ENCODE measurements around the gene TRIM13. TPM values are rescaled to one million over a fixed set of nuclear protein-coding genes. Genes with fewer than 3 reads are reported as not detected.

TRIM13 gene
- polyA plus RNA-seq, 1 donor from 2014 or later: 52.8 TPM

GRCh38 chr13:50038266-50038665 lies 41.4 kb downstream of the TRIM13 start:
- no peaks in the 10 kb centered on the region for H3K79me2 ChIP-seq (replicated peaks; ENCODE audit: insufficient read depth, low read length)
- H3K4me2 ChIP-seq (ENCODE audit: low read length): no peak overlapping the region
- H3F3A ChIP-seq (ENCODE audit: insufficient read depth, low read length, poor library complexity, severe bottlenecking): no peaks in the 10 kb centered on the region
- no peaks in the 10 kb centered on the region for H3K36me3 ChIP-seq (ENCODE audit: insufficient read depth, low read length)
- H3K27me3 ChIP-seq (ENCODE audit: insufficient read depth, low read depth, low read length): no peaks in the 10 kb centered on the region
- no peak overlapping the region for H3K27ac ChIP-seq (ENCODE audit: low read length)
- H3K4me3 ChIP-seq (ENCODE audit: low read length): no peak overlapping the region
- TF ChIP-seq SMC3 (conservative IDR thresholded peaks at IDR 0.05; ENCODE audit: poor library complexity) (no peak), TAF1 (IDR thresholded peaks at IDR 0.05; ENCODE audit: low read depth) (no peak), CTCF (IDR thresholded peaks at IDR 0.05; ENCODE audit: poor library complexity, severe bottlenecking) (no peak), RAD21 (conservative IDR thresholded peaks at IDR 0.05) (no peak), REST (IDR thresholded peaks at IDR 0.05; ENCODE audit: borderline replicate concordance) (no peak), MXI1 (conservative IDR thresholded peaks at IDR 0.05; ENCODE audit: poor library complexity, severe bottlenecking) (no peak), EP300 (conservative IDR thresholded peaks at IDR 0.05; ENCODE audit: poor library complexity, severe bottlenecking) (no peak)
- no peak overlapping the region for H2AFZ ChIP-seq (ENCODE audit: low read depth, low read length)
- no peak overlapping the region for H3K9ac ChIP-seq (ENCODE audit: low read length)
- no peaks in the 10 kb centered on the region for H4K20me1 ChIP-seq (ENCODE audit: insufficient read depth)
- H3K9me3 ChIP-seq (ENCODE audit: low read length): no peaks in the 10 kb centered on the region
- H3K9me2 ChIP-seq (ENCODE audit: insufficient read depth, low read length): no peaks in the 10 kb centered on the region

GRCh38 chr13:50052478-50052877 lies 55.6 kb downstream of the TRIM13 start:
- no peak overlapping the region for H3K9ac ChIP-seq (ENCODE audit: low read length)
- H3F3A ChIP-seq (ENCODE audit: insufficient read depth, low read length, poor library complexity, severe bottlenecking): no peaks in the 10 kb centered on the region
- H3K4me3 ChIP-seq (ENCODE audit: low read length): no peak overlapping the region
- H2AFZ ChIP-seq (ENCODE audit: low read depth, low read length): no peak overlapping the region
- no peaks in the 10 kb centered on the region for H3K9me2 ChIP-seq (ENCODE audit: insufficient read depth, low read length)
- H3K4me2 ChIP-seq (ENCODE audit: low read length): no peak overlapping the region
- H3K27me3 ChIP-seq (ENCODE audit: insufficient read depth, low read depth, low read length): no peaks in the 10 kb centered on the region
- H4K20me1 ChIP-seq (ENCODE audit: insufficient read depth): no peaks in the 10 kb centered on the region
- H3K36me3 ChIP-seq (ENCODE audit: insufficient read depth, low read length): no peaks in the 10 kb centered on the region
- no peak for TF ChIP-seq TAF1 (IDR thresholded peaks at IDR 0.05; ENCODE audit: low read depth)
- no peak for TF ChIP-seq CTCF (IDR thresholded peaks at IDR 0.05; ENCODE audit: poor library complexity, severe bottlenecking)
- no peaks in the 10 kb centered on the region for H3K9me3 ChIP-seq (ENCODE audit: low read length)
- H3K79me2 ChIP-seq (replicated peaks; ENCODE audit: insufficient read depth, low read length): no peaks in the 10 kb centered on the region
- no peak overlapping the region for H3K27ac ChIP-seq (ENCODE audit: low read length)
